ENCODE data around the gene INCENP. TPM values are rescaled to one million over a fixed set of nuclear protein-coding genes. Genes with fewer than 3 reads are reported as not detected.

Gene INCENP
- polyA plus RNA-seq, 1 donor from 2014 or later, result 5.9 TPM

DNA sequence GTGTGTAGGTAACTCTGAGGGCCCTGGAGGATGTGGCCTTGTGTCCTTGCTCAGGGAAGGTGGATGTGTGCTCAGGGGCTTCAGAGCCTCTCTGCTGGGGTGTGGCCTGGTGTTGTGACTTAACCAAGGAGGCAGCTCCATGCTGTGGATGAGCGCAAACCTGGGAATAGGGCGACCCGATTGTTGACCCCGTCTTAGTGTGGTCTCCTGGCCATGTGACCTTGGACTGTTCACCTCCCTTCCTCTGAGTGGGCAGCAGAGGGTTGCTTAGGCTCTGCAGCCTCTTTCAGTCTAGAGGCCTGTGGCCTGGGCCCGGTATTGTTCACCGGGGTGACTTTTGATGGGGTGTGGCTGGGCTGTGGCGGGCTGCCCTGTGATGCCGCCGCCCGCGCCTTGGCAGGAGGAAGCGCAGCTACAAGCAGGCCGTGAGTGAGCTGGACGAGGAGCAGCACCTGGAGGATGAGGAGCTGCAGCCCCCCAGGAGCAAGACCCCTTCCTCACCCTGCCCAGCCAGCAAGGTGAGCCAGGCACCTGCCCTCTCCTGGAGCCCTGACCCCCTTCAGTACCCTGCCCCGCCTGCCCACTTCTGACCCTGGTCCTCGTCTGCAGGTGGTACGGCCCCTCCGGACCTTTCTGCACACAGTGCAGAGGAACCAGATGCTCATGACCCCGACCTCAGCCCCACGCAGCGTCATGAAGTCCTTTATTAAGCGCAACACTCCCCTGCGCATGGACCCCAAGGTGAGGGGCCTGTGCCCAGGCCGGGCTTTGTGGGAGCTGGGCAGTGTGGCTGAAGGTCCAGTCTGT, 16.7 kb downstream of the INCENP start:
- Histone ChIP-seq H3K27me3 (ENCODE audit: insufficient read depth, low read depth, low read length) (no peaks in the 10 kb centered on the region), H3K4me2 (ENCODE audit: low read length) (no peak overlapping the region), H3F3A (ENCODE audit: insufficient read depth, low read length, poor library complexity, severe bottlenecking) (no peaks in the 10 kb centered on the region), H3K79me2 (replicated peaks; ENCODE audit: insufficient read depth, low read length) (no peaks in the 10 kb centered on the region), H3K27ac (ENCODE audit: low read length) (no peak overlapping the region), H4K20me1 (ENCODE audit: insufficient read depth) (no peaks in the 10 kb centered on the region), H3K9ac (ENCODE audit: low read length) (no peak overlapping the region), H2AFZ (ENCODE audit: low read depth, low read length) (no peak overlapping the region), H3K9me2 (ENCODE audit: insufficient read depth, low read length) (no peaks in the 10 kb centered on the region), H3K9me3 (ENCODE audit: low read length) (no peaks in the 10 kb centered on the region), H3K4me3 (ENCODE audit: low read length) (no peak overlapping the region), H3K36me3 (ENCODE audit: insufficient read depth, low read length) (no peaks in the 10 kb centered on the region)
- TF ChIP-seq RAD21 (conservative IDR thresholded peaks at IDR 0.05) (no peak), MXI1 (conservative IDR thresholded peaks at IDR 0.05; ENCODE audit: poor library complexity, severe bottlenecking) (no peak), EZH2 (IDR thresholded peaks at IDR 0.05; ENCODE audit: borderline replicate concordance, insufficient read depth, low read length, poor library complexity, severe bottlenecking) (no peak), POLR2AphosphoS5 (IDR thresholded peaks at IDR 0.05) (no peak), SMC3 (conservative IDR thresholded peaks at IDR 0.05; ENCODE audit: poor library complexity) (no peak), TAF1 (IDR thresholded peaks at IDR 0.05; ENCODE audit: low read depth) (no peak)
- TF ChIP-seq, protein P1, sequence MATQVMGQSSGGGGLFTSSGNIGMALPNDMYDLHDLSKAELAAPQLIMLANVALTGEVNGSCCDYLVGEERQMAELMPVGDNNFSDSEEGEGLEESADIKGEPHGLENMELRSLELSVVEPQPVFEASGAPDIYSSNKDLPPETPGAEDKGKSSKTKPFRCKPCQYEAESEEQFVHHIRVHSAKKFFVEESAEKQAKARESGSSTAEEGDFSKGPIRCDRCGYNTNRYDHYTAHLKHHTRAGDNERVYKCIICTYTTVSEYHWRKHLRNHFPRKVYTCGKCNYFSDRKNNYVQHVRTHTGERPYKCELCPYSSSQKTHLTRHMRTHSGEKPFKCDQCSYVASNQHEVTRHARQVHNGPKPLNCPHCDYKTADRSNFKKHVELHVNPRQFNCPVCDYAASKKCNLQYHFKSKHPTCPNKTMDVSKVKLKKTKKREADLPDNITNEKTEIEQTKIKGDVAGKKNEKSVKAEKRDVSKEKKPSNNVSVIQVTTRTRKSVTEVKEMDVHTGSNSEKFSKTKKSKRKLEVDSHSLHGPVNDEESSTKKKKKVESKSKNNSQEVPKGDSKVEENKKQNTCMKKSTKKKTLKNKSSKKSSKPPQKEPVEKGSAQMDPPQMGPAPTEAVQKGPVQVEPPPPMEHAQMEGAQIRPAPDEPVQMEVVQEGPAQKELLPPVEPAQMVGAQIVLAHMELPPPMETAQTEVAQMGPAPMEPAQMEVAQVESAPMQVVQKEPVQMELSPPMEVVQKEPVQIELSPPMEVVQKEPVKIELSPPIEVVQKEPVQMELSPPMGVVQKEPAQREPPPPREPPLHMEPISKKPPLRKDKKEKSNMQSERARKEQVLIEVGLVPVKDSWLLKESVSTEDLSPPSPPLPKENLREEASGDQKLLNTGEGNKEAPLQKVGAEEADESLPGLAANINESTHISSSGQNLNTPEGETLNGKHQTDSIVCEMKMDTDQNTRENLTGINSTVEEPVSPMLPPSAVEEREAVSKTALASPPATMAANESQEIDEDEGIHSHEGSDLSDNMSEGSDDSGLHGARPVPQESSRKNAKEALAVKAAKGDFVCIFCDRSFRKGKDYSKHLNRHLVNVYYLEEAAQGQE (IDR thresholded peaks at IDR 0.05; ENCODE audit: borderline replicate concordance), result no peak

DNA sequence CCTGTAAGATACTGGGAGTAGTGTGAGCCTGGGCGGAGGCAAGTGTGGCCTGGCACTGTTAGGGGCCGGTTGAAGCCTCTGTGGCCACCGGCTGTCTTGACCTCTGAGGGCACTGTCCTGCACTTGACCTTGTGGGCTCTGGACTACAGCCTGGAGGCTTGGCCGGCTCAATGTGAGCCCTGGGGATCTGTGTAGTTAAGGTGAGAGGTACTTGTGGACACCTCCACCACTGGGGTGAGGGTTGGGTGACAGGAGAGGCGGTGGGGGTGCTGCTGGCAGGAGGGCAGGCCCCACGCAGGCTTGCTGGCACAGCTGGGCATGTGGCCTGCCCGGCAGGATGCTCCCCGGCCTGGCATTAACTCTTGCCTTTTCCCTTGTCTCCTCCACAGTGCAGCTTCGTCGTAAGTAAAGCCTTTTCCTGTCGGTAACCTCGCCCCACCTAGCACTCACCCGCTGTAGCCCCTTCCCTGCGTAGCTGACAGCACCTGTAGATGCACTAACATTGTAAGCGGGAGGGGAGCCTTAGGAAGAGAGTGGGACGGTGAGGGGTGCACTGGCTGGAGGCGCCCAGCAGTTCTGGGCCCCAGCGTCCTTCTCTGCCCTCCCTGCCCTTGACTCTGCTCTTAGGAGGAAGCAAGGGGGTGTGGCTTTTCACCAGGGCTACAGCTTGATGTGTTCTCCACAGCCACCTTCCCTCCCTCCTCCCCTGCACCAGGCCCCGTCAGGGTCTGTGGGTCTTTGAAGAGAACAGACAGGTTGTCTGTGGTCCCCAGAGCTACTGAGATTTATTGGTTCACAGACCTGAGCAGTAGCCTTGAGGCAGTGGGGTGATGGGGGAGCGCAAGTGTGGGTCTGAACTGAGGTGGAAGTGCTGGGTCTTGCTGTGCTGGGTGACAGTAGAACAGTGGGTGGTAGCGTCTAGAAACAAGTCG, 17.6 kb downstream of the INCENP start:
- Histone ChIP-seq H3F3A (ENCODE audit: insufficient read depth, low read length, poor library complexity, severe bottlenecking) (no peaks in the 10 kb centered on the region), H3K9ac (ENCODE audit: low read length) (no peak overlapping the region), H3K27me3 (ENCODE audit: insufficient read depth, low read depth, low read length) (no peaks in the 10 kb centered on the region), H3K27ac (ENCODE audit: low read length) (no peak overlapping the region), H3K4me3 (ENCODE audit: low read length) (no peak overlapping the region), H3K4me2 (ENCODE audit: low read length) (no peak overlapping the region), H3K9me3 (ENCODE audit: low read length) (no peaks in the 10 kb centered on the region), H2AFZ (ENCODE audit: low read depth, low read length) (no peak overlapping the region), H4K20me1 (ENCODE audit: insufficient read depth) (no peaks in the 10 kb centered on the region), H3K36me3 (ENCODE audit: insufficient read depth, low read length) (no peaks in the 10 kb centered on the region), H3K79me2 (replicated peaks; ENCODE audit: insufficient read depth, low read length) (no peaks in the 10 kb centered on the region), H3K9me2 (ENCODE audit: insufficient read depth, low read length) (no peaks in the 10 kb centered on the region)
- TF ChIP-seq TAF1 (IDR thresholded peaks at IDR 0.05; ENCODE audit: low read depth) (no peak), EZH2 (IDR thresholded peaks at IDR 0.05; ENCODE audit: borderline replicate concordance, insufficient read depth, low read length, poor library complexity, severe bottlenecking) (no peak), POLR2AphosphoS5 (IDR thresholded peaks at IDR 0.05) (no peak), SMC3 (conservative IDR thresholded peaks at IDR 0.05; ENCODE audit: poor library complexity) (no peak), MXI1 (conservative IDR thresholded peaks at IDR 0.05; ENCODE audit: poor library complexity, severe bottlenecking) (no peak), EP300 (conservative IDR thresholded peaks at IDR 0.05; ENCODE audit: poor library complexity, severe bottlenecking) (no peak), RAD21 (conservative IDR thresholded peaks at IDR 0.05) (no peak)
- TF ChIP-seq, protein P1 (IDR thresholded peaks at IDR 0.05; ENCODE audit: borderline replicate concordance), result no peak
- TF ChIP-seq, protein P2, sequence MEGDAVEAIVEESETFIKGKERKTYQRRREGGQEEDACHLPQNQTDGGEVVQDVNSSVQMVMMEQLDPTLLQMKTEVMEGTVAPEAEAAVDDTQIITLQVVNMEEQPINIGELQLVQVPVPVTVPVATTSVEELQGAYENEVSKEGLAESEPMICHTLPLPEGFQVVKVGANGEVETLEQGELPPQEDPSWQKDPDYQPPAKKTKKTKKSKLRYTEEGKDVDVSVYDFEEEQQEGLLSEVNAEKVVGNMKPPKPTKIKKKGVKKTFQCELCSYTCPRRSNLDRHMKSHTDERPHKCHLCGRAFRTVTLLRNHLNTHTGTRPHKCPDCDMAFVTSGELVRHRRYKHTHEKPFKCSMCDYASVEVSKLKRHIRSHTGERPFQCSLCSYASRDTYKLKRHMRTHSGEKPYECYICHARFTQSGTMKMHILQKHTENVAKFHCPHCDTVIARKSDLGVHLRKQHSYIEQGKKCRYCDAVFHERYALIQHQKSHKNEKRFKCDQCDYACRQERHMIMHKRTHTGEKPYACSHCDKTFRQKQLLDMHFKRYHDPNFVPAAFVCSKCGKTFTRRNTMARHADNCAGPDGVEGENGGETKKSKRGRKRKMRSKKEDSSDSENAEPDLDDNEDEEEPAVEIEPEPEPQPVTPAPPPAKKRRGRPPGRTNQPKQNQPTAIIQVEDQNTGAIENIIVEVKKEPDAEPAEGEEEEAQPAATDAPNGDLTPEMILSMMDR (IDR thresholded peaks at IDR 0.05; ENCODE audit: poor library complexity, severe bottlenecking), result no peak
